Skin epidermis (tissue), 12 donors: Measurements from ENCODE around the gene GPR156.
"Not testable (repeated sequence)": the region's sequence is repeated elsewhere in the genome, so short reads cannot be mapped to it uniquely, and the experiment has no call there.

Experiments
- H3K27ac ChIP-seq, 21 experiments: fragments of 200-600 bp; sonication (generic) in 11 of 21; one replicate each; pipeline ENCODE4 v1.5.0; 2020; ENCODE audit warnings: mild to moderate bottlenecking in 3 of 21, inconsistent platforms in 2 of 21, moderate library complexity in 2 of 21
- H3K4me3 ChIP-seq, 7 experiments: fragments of 200-600 bp; sonication (generic) in 2 of 7; one replicate each; pipeline ENCODE4 v1.5.0; 2020; ENCODE audit warnings: inconsistent platforms in 2 of 7, mild to moderate bottlenecking in 2 of 7, moderate library complexity in 1 of 7

GPR156 gene

DNA sequence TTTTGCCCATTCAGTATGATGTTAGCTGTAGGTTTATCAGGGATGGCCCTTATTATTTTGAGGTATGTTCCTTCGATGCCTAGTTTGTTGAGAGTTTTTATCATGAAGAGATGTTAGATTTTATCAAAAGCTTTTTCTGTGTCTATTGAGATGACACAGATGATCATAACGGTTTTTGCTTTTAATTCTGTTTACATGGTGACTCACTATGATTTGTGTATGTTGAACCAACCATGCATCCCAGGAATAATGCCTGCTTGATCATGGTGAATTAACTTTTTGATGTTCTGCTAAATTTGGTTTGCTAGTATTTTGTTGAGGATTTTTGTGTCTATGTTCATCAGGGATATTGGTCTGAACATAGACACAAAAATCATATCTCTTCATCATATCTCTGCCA, 8.3 kb downstream of the GPR156 start:
- Histone ChIP-seq H3K27ac (no peak overlapping the region), H3K4me3 (no peak overlapping the region)

DNA sequence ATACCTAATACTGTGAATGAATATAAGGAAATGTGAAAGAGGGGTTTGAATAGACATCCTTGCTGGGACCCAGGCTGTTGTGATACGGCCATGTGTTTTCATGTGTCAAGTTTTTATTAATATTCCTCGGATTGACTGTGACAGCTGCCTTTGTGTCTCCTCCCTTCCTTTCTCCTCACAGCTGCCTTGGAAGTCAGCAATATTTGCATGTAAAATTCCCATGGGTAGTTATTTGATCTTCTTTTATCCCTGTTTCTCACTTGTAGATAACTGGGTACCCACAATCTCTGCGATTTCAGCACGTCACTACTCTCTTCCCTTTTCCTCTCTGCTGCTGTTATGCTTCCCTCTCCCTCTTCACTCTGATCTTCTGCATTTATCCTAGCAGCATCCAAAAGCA, 9.4 kb downstream of the GPR156 start:
- no peak overlapping the region for H3K4me3 ChIP-seq
- H3K27ac ChIP-seq, result no peak overlapping the region

GRCh38 chr3:120274739-120275167, 10.3 kb downstream of the GPR156 start:
- Histone ChIP-seq H3K27ac (no peak overlapping the region), H3K4me3 (no peak overlapping the region)

GRCh38 chr3:120272286-120272685, 12.7 kb downstream of the GPR156 start:
- no peak overlapping the region for H3K27ac ChIP-seq
- H3K4me3 ChIP-seq, result no peak overlapping the region

- H3K27ac ChIP-seq, result no peak overlapping the region
- H3K4me3 ChIP-seq, result no peak overlapping the region
These were observed 19.0 kb downstream of the GPR156 start for GRCh38 chr3:120265989-120266388.

- H3K27ac ChIP-seq, result no peak overlapping the region
- H3K4me3 ChIP-seq, result no peak overlapping the region
These were observed 20.1 kb downstream of the GPR156 start for GRCh38 chr3:120264963-120265362.

DNA sequence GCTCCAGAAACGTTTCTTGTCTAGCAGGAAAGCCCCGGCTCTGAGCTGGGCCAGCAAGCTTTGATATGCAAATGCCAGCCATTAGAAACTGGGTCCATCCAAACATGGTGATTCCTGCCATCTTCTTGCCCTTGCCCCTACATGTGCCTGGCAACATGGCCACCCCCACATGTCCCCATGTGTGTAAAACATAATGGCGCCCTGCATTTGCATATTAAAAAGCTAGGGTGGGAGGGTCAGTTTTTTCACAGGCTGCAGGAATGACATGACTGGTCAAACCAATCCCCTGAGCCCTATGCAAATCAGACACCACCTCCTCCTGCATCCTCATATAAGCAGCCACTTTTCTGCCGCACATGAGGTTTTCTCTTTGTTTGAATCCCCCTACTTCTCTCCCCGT, 21.2 kb downstream of the GPR156 start:
- Histone ChIP-seq H3K27ac (no peak overlapping the region), H3K4me3 (no peak overlapping the region)

DNA sequence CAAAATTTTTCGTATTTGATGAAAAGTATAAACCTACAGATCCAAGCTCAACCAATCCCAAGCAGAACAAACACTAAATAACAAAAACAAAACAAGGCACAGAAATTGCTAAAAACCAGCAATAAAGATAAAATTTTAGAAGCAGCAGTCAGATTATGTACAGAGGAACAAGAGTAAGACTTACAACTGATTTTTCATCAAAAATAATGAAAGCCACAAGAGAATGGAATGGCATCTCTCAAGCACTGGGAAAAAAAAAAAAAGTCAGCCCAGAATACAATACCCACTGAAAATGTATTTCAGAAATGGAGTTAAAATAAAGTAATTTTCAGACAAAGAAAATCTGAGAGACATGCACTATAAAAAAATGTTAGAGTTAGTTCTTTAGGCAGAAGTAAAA, 27.0 kb downstream of the GPR156 start:
- H3K4me3 ChIP-seq, result no peak overlapping the region
- H3K27ac ChIP-seq, result no peak overlapping the region

DNA sequence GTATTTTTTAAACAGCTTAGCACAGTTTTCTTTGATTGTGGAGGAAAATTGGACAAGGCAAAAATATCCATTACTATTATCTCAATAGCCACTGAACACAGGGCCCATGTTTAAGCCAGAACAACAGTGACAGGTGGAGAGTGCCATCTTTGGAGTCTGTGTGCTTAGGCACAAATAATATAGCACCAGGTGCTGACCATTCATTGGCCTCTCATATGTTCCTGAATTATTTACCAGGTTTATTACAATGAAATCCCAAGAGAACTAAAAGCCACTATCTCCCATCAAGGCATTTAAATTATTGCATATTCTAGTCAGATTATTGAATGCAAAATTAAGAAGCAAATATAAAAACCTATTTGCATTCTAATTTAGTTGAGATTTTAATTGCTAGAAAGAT, 39.6 kb downstream of the GPR156 start:
- Histone ChIP-seq H3K4me3 (no peak overlapping the region), H3K27ac (no peak overlapping the region)

- H3K4me3 ChIP-seq, result no peak overlapping the region
- H3K27ac ChIP-seq, result no peak overlapping the region
These were observed 40.2 kb downstream of the GPR156 start for GRCh38 chr3:120244834-120245225.

DNA sequence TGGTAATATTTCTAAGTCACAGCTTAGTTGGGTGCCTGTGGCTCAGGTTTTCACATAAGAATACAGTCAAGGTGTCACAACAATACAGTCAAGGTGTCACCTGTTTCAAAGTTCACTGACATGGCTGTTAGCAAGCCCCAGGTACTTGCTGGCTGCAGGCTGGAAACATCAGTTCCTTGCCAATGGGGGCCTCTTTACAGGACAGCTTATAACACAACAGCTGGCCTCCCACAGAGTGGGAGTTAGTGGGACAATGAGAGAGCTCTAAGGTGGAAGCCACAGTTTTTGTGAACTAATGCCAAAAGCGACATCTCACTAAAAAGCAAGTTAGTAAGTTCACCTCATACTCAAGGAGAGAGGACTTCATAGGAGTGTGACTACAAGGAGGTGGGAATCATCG, 45.4 kb downstream of the GPR156 start:
- H3K27ac ChIP-seq, result no peak overlapping the region
- no peak overlapping the region for H3K4me3 ChIP-seq

- no peak overlapping the region for H3K4me3 ChIP-seq
- no peak overlapping the region for H3K27ac ChIP-seq
These were observed 57.2 kb downstream of the GPR156 start for GRCh38 chr3:120227710-120228347.

DNA sequence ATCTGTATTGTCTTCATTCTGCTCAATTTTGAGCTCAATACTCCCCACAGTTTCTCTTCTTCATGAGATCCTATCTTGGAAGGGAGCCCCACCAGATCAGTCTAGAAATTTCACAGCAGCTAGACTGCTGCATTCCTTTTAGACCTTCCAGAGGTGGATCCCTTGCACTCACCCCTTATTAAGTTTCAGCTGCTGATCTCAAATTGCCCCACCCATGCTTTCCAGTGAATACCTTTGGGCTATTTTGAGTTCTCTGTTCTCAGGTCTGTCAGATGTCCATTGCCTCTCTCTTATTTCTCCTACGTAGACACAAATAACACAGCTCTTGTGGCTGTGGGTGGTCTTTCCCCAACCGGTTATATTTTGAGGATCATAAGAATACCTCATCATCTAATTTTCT, 60.8 kb downstream of the GPR156 start:
- Histone ChIP-seq H3K27ac (no peak overlapping the region), H3K4me3 (no peak overlapping the region)

DNA sequence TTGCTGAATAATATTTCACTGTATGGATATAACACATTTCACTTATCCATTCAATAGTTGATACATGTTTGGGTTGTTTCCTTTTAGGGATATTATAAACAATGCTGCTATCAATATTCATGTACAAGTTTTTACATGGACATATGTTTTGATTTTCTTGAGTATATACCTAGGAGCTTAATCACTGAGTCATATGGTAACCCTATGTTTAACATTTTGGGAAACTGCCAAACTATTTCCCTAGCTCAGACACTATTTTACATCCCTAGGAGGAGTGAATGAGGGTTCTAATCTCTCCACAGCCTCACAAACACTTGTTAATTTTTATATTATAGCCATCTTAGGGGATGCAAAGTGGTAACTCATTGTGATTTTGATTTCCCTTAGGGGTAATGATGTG, 66.0 kb downstream of the GPR156 start:
- Histone ChIP-seq H3K4me3 (no peak overlapping the region), H3K27ac (no peak overlapping the region)

DNA sequence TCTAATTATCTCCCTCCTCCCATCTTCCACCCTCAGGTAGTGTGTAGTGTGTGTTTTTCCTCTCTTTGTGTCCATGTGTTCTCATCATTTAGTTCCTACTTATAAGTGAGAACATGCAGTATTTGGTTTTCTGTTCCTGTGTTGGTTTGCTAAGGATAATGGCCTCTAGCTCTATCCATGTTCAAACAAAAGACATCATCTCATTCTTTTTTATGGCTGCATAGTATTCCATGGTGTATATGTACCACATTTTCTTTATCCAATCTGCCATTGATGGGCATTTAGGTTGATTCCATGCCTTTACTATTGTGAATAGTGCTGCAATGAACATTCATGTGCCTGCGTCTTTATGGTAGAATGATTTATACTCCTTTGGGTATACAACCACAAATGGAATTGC, 68.4 kb downstream of the GPR156 start:
- H3K4me3 ChIP-seq, H3K27ac ChIP-seq: not testable (repeated sequence)

DNA sequence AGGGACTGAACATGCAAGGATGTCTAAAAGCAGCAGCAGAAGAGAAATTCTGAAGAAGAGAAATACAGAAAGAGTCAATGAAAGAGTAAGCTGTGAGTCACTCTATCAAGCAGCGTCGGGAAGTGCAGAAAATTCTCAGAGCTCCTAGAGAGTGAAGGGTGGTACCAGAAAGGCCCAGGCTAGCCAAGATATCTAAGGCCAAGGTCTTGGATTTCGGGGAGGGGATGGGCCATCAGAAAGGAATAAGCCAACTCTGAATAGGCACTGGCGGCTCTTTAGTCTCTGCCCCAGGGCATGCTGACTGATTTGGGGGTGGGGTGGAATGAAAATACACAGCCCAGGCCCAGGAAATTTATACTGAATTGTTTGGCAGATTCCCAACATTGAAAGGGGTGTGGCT, 70.8 kb downstream of the GPR156 start:
- no peak overlapping the region for H3K27ac ChIP-seq
- H3K4me3 ChIP-seq, result no peak overlapping the region

- Histone ChIP-seq H3K4me3 (no peak overlapping the region), H3K27ac (no peak overlapping the region)
These were observed 72.5 kb downstream of the GPR156 start for GRCh38 chr3:120212505-120212904.

GRCh38 chr3:120209425-120209824, 75.6 kb downstream of the GPR156 start:
- H3K27ac ChIP-seq, result no peak overlapping the region
- H3K4me3 ChIP-seq, result no peak overlapping the region

GRCh38 chr3:120204338-120204737, 80.7 kb downstream of the GPR156 start:
- Histone ChIP-seq H3K27ac (no peak overlapping the region), H3K4me3 (no peak overlapping the region)

DNA sequence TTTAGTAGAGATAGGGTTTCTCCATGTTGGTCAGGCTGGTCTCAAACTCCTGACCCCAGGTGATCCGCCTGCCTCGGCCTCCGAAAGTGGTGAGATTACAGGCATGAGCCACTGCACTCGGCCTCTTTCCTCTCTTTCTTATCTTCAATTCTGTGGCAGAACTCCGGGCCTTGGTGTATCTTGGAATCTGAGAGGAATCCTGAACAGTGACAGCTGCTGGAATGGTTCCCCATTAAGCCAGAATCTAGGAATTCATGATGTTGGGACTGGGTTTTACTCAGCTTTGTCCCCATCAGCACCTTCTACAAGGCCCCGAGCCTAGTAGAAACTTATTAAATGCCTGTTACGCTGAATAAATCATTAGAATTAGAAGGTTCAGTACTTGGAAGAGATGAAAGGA, 81.4 kb downstream of the GPR156 start:
- Histone ChIP-seq H3K27ac (peak overlapping the region in 1 of 21 experiments; percentile 23), H3K4me3 (no peak overlapping the region)

- Histone ChIP-seq H3K4me3 (no peak overlapping the region), H3K27ac (peak overlapping the region in 1 of 21 experiments; percentile 17)
These were observed 82.0 kb downstream of the GPR156 start for GRCh38 chr3:120203016-120203415.

DNA sequence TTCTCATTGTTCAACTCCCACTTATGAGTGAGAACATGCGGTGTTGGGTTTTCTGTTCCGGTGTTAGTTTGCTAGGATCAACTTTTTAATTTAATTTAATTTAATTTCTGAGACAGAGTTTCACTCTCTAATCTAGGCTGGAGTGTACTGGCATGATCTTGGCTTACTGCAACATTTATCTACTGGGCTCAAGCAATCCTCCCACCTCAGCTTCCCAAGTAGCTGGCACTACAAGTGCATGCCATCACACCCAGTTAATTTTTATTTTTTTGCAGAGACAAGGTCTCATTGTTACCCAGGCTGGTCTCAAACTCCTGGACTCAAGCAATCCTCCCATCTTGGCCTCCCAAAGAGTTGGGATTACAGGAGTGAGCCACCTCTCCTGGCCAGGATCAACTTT, 82.7 kb downstream of the GPR156 start:
- Histone ChIP-seq H3K4me3 (no peak overlapping the region), H3K27ac (peak overlapping the region in 2 of 21 experiments; percentile 0 to 17)
